GM12878 (cell line): ENCODE data around the gene LVRN. TPM values are rescaled to one million over a fixed set of nuclear protein-coding genes. Genes with fewer than 3 reads are reported as not detected.

Source experiments
- ATAC-seq: fragments of 200-7000 bp; cut with Tn5 transposase; 3 replicates; pipeline ENCODE4 v1.9.1; 2020; ENCODE audit warnings: mild to moderate bottlenecking, moderate library complexity
- BruUV-seq: library from RNA; stranded (reverse); fragments of 400-500 nt; replicated peaks from 2 replicates; lab custom pipeline; 2021; lab: Mats Ljungman, UMichigan
- CTCF ChIA-PET: fragments of 300-600 bp; sonication (Branson Sonifier 250); formaldehyde crosslinking; extraction: SDS; loops from one replicate; lab custom pipeline; 2021; ENCODE audit warnings: inconsistent platforms; lab: Yijun Ruan, JAX
- POLR2A ChIA-PET: fragments of 350-600 bp; formaldehyde crosslinking; extraction: SDS; loops from one replicate; lab custom pipeline; 2021; ENCODE audit warnings: inconsistent platforms; lab: Charles Lee
- RAD21 ChIA-PET: fragments of 300-600 bp; sonication (Branson Sonifier 250); formaldehyde crosslinking; loops from one replicate; lab custom pipeline; 2023; ENCODE audit warnings: antibody characterized with exemption; ENCODE audit not compliant: unreplicated experiment; lab: Charles Lee
- SMC1A ChIA-PET: fragments of 300-600 bp; sonication (Branson Sonifier 250); formaldehyde crosslinking; loops from one replicate; lab custom pipeline; 2023; ENCODE audit not compliant: unreplicated experiment, uncharacterized antibody; lab: Charles Lee
- DNase-seq: peaks from one replicate; pipeline ENCODE4 v3.0.0-alpha.2; 2011; ENCODE audit warnings: low read depth, low spot score
- FAIRE-seq: peaks from 3 replicates; lab custom pipeline; 2011; peaks lifted over from hg19 to GRCh38; lab: Jason Lieb, UNC
- H2AFZ ChIP-seq: 2 replicates; pipeline ENCODE4 v1.6.0; 2011; ENCODE audit warnings: low read depth, low read length, control low read depth; ENCODE audit not compliant: control insufficient read depth
- H3K27ac ChIP-seq: 2 replicates; pipeline ENCODE4 v1.5.1; 2011; ENCODE audit warnings: control low read depth; ENCODE audit not compliant: control insufficient read depth, insufficient read depth
- H3K27me3 ChIP-seq, 2 experiments: replicated peaks in 1 of 2; 2 replicates each; pipeline versions ENCODE4 v1.6.0 to v1.6.1; 2011; ENCODE audit warnings: low read length in 1 of 2; ENCODE audit not compliant: control insufficient read depth in 2 of 2, insufficient read depth in 2 of 2
- H3K36me3 ChIP-seq, 2 experiments: 2 replicates each; pipeline ENCODE4 v1.5.1; 2011; ENCODE audit warnings: low read length in 1 of 2; ENCODE audit not compliant: control insufficient read depth in 2 of 2, insufficient read depth in 2 of 2
- H3K4me1 ChIP-seq: 2 replicates; pipeline ENCODE4 v1.6.1; 2011; ENCODE audit warnings: mild to moderate bottlenecking, low read length, moderate library complexity, mixed read lengths; ENCODE audit not compliant: control insufficient read depth, insufficient read depth
- H3K4me2 ChIP-seq: 2 replicates; pipeline ENCODE4 v1.6.0; 2011; ENCODE audit warnings: control low read depth; ENCODE audit not compliant: control insufficient read depth, insufficient read depth
- H3K4me3 ChIP-seq: fragments of 200-600 bp; sonication (generic); 2 replicates; pipeline ENCODE4 v1.5.1; 2016
- H3K79me2 ChIP-seq: 2 replicates; pipeline ENCODE4 v1.6.0; 2011; ENCODE audit warnings: low read length; ENCODE audit not compliant: control insufficient read depth, insufficient read depth
- H3K9ac ChIP-seq: 2 replicates; pipeline ENCODE4 v1.8.0; 2011; ENCODE audit warnings: low read length, control low read depth, mixed read lengths; ENCODE audit not compliant: control insufficient read depth, insufficient read depth
- H3K9me3 ChIP-seq: replicated peaks from 3 replicates; pipeline ENCODE4 v1.5.1; 2011; ENCODE audit warnings: mild to moderate bottlenecking, low read length; ENCODE audit not compliant: control insufficient read depth, insufficient read depth
- H4K20me1 ChIP-seq: 2 replicates; pipeline ENCODE4 v1.6.0; 2011; ENCODE audit not compliant: control insufficient read depth, insufficient read depth
- GATAD2B ChIP-seq: fragments of 450-650 bp; conservative IDR thresholded peaks from 2 replicates; pipeline ENCODE4 v1.6.1; 2017; ENCODE audit warnings: low read depth, mild to moderate bottlenecking, moderate library complexity
- JUNB ChIP-seq: IDR thresholded peaks from 2 replicates; pipeline ENCODE4 v1.6.1; 2016; ENCODE audit warnings: antibody characterized with exemption, mild to moderate bottlenecking
- LARP7 ChIP-seq: fragments of 450-650 bp; IDR thresholded peaks from 2 replicates; pipeline ENCODE4 v1.6.1; 2017; ENCODE audit warnings: mild to moderate bottlenecking
- MTA3 ChIP-seq: IDR thresholded peaks from 2 replicates; pipeline ENCODE4 v1.6.1; 2012; ENCODE audit warnings: low read length, inconsistent platforms, borderline replicate concordance
- SIX5 ChIP-seq: IDR thresholded peaks from 2 replicates; pipeline ENCODE4 v1.6.1; 2011; ENCODE audit warnings: mild to moderate bottlenecking, low read depth, low read length, moderate library complexity; ENCODE audit not compliant: severe bottlenecking
- whole genome bisulfite sequencing: methylation state at CpG from one replicate; pipeline ENCODE4 v1.1.6; 2016; ENCODE audit warnings: low lambda C conversion rate; ENCODE audit not compliant: insufficient replicate concordance, insufficient coverage; ENCODE audit errors: missing lambda C conversion rate; 5-methylcytosine and 5-hydroxymethylcytosine counted together
- in situ Hi-C: fragments of 300-500 bp; cut with MboI; formaldehyde crosslinking; loops from 9 replicates; pipeline ENCODE4 v1.14.3; 2018; ENCODE audit warnings: mixed read lengths
- intact Hi-C: fragments of 100-400 bp; cut with micrococcal nuclease; formaldehyde crosslinking; loops from one replicate; pipeline ENCODE4 v1.14.2; 2022; ENCODE audit not compliant: unreplicated experiment
- polyA plus RNA-seq, 11 experiments: library from polyadenylated mRNA; depleted of rRNA in 4 of 11; unstranded in 6 of 11; stranded (reverse) in 5 of 11; fragments of >200 nt; fragmentation: Nextera tagmentation in 4 of 11; fragmentation: Illumina TruSeq in 1 of 11; extraction: Ambion mirVana in 4 of 11; extraction: Trizol in 1 of 11; gene quantifications; 1 replicate in 1 of 11; 2 replicates in 10 of 11; pipeline versions ENCODE4 v1.2.1 to v1.2.3, GENCODE V29; 2011 to 2016; ENCODE audit warnings: inconsistent platforms in 2 of 11, missing spikeins in 2 of 11, low read depth in 1 of 11
- total RNA-seq, 4 experiments: library from RNA; depleted of rRNA in 3 of 4; stranded (reverse); fragments of >200 nt in 3 of 4; fragmentation: Illumina TruSeq in 1 of 4; extraction: Trizol in 1 of 4; gene quantifications; 2 replicates each; pipeline versions ENCODE4 v1.2.1 to v1.2.3, GENCODE V29; 2013 to 2021
- TF ChIP-seq, protein P1 (sequence below): fragments of 450-650 bp; IDR thresholded peaks from 2 replicates; pipeline ENCODE4 v1.6.1; 2017; ENCODE audit warnings: antibody characterized with exemption, mild to moderate bottlenecking, moderate library complexity
- TF ChIP-seq, protein P2 (sequence below): IDR thresholded peaks from 2 replicates; pipeline ENCODE4 v1.6.1; 2011; ENCODE audit warnings: low read depth, mild to moderate bottlenecking, low read length, moderate library complexity, borderline replicate concordance; ENCODE audit errors: extremely low read depth
- TF ChIP-seq, protein P3 (sequence below): IDR thresholded peaks from 2 replicates; pipeline ENCODE4 v1.6.1; 2012; ENCODE audit warnings: mild to moderate bottlenecking, low read depth, low read length

Gene LVRN
- total and polyA plus RNA-seq, 10 of the 15 experiments (the other 5 are each of a cell fraction or from before 2014, with no cell fraction given) = 0.04 to 0.87 (median 0.11) TPM; not detected in 4

- WGBS = 84% methylated on average over 1 of the region's 1 CpG
- Histone ChIP-seq H3K79me2 (no peaks in the 10 kb centered on the region), H2AFZ (no peak overlapping the region), H4K20me1 (no peaks in the 10 kb centered on the region), H3K27ac (no peak overlapping the region), H3K4me2 (no peak overlapping the region), H3K9ac (no peak overlapping the region), H3K4me1 (peaks cover 4% of the 10 kb centered on the region), H3K27me3 (no peaks in the 10 kb centered on the region), H3K4me3 (no peak overlapping the region), H3K36me3 (no peaks in the 10 kb centered on the region), H3K9me3 (no peaks in the 10 kb centered on the region; the same call in 2 of the 3 replicates)
- TF ChIP-seq MTA3 (no peak), GATAD2B (no peak), LARP7 (no peak), SIX5 (no peak), JUNB (no peak)
- TF ChIP-seq, protein P1, sequence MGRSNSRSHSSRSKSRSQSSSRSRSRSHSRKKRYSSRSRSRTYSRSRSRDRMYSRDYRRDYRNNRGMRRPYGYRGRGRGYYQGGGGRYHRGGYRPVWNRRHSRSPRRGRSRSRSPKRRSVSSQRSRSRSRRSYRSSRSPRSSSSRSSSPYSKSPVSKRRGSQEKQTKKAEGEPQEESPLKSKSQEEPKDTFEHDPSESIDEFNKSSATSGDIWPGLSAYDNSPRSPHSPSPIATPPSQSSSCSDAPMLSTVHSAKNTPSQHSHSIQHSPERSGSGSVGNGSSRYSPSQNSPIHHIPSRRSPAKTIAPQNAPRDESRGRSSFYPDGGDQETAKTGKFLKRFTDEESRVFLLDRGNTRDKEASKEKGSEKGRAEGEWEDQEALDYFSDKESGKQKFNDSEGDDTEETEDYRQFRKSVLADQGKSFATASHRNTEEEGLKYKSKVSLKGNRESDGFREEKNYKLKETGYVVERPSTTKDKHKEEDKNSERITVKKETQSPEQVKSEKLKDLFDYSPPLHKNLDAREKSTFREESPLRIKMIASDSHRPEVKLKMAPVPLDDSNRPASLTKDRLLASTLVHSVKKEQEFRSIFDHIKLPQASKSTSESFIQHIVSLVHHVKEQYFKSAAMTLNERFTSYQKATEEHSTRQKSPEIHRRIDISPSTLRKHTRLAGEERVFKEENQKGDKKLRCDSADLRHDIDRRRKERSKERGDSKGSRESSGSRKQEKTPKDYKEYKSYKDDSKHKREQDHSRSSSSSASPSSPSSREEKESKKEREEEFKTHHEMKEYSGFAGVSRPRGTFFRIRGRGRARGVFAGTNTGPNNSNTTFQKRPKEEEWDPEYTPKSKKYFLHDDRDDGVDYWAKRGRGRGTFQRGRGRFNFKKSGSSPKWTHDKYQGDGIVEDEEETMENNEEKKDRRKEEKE = no peak
- TF ChIP-seq, protein P2, sequence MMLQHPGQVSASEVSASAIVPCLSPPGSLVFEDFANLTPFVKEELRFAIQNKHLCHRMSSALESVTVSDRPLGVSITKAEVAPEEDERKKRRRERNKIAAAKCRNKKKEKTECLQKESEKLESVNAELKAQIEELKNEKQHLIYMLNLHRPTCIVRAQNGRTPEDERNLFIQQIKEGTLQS = no peak
- TF ChIP-seq, protein P3, sequence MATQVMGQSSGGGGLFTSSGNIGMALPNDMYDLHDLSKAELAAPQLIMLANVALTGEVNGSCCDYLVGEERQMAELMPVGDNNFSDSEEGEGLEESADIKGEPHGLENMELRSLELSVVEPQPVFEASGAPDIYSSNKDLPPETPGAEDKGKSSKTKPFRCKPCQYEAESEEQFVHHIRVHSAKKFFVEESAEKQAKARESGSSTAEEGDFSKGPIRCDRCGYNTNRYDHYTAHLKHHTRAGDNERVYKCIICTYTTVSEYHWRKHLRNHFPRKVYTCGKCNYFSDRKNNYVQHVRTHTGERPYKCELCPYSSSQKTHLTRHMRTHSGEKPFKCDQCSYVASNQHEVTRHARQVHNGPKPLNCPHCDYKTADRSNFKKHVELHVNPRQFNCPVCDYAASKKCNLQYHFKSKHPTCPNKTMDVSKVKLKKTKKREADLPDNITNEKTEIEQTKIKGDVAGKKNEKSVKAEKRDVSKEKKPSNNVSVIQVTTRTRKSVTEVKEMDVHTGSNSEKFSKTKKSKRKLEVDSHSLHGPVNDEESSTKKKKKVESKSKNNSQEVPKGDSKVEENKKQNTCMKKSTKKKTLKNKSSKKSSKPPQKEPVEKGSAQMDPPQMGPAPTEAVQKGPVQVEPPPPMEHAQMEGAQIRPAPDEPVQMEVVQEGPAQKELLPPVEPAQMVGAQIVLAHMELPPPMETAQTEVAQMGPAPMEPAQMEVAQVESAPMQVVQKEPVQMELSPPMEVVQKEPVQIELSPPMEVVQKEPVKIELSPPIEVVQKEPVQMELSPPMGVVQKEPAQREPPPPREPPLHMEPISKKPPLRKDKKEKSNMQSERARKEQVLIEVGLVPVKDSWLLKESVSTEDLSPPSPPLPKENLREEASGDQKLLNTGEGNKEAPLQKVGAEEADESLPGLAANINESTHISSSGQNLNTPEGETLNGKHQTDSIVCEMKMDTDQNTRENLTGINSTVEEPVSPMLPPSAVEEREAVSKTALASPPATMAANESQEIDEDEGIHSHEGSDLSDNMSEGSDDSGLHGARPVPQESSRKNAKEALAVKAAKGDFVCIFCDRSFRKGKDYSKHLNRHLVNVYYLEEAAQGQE = no peak
- ATAC-seq (no peak), FAIRE-seq (no peak), DNase-seq (no peak)
- CTCF ChIA-PET = interaction anchor here (0.6 to 1.0 kb wide), 2 partner anchors 11 to 674 kb away, joined by 3 to 4 read pairs; no protein-coding TSS in a partner anchor
- POLR2A ChIA-PET = no interaction called here
- no TSS peak for BruUV-seq
- SMC1A ChIA-PET = interaction anchor here (0.5 to 2.6 kb wide), 2 partner anchors 12 to 1444 kb away, joined by 3 to 12 read pairs; no protein-coding TSS in a partner anchor
- intact Hi-C loops (no loop called here), in situ Hi-C loops (no loop called here)
- RAD21 ChIA-PET = no interaction called here
Observed at GRCh38 chr5:115983519-115983918, 21.2 kb downstream of the LVRN start.
